Nephron progenitor cell (in vitro differentiated cells): ENCODE measurements around the gene THAP11.

ENCODE experiments used
- DNase-seq: peaks from one replicate; pipeline ENCODE4 v3.0.0; 2021
- H3K27ac Mint-ChIP-seq: 2 replicates; pipeline ENCODE4 v1.8.0; 2021; ENCODE audit warnings: mild to moderate bottlenecking, moderate library complexity, mixed read lengths
- H3K27me3 Mint-ChIP-seq: 2 replicates; pipeline ENCODE4 v1.8.0; 2021; ENCODE audit warnings: mild to moderate bottlenecking, low read depth, mixed read lengths; ENCODE audit not compliant: poor library complexity
- H3K36me3 Mint-ChIP-seq: 2 replicates; pipeline ENCODE4 v1.8.0; 2021; ENCODE audit warnings: low read depth, mixed read lengths
- H3K4me1 Mint-ChIP-seq: 2 replicates; pipeline ENCODE4 v1.8.0; 2021; ENCODE audit warnings: mixed read lengths
- H3K4me3 Mint-ChIP-seq: 2 replicates; pipeline ENCODE4 v1.8.0; 2021; ENCODE audit warnings: mild to moderate bottlenecking, moderate library complexity, mixed read lengths
- H3K9me3 Mint-ChIP-seq: 2 replicates; pipeline ENCODE4 v1.8.0; 2021; ENCODE audit warnings: mild to moderate bottlenecking, moderate library complexity, mixed read lengths
- CTCF ChIP-seq: fragments of 200-600 bp; sonication (generic); IDR thresholded peaks from 2 replicates; pipeline ENCODE4 v1.5.0; 2021; ENCODE audit warnings: antibody characterized with exemption

Gene THAP11

GRCh38 chr16:67846063-67846319 lies 3.9 kb downstream of the THAP11 start:
- Mint-ChIP-seq H3K27ac (peak overlapping the region; percentile 99), H3K4me3 (peak overlapping the region; percentile 93), H3K4me1 (peaks cover 56% of the 10 kb centered on the region), H3K9me3 (no peaks in the 10 kb centered on the region), H3K27me3 (no peaks in the 10 kb centered on the region), H3K36me3 (peaks cover 16% of the 10 kb centered on the region)
- TF ChIP-seq CTCF: no peak
- DNase-seq: no peak

- Mint-ChIP-seq H3K27ac (peak within 1 kb of the TSS; percentile 99), H3K27me3 (no peaks in the 10 kb centered on the region), H3K36me3 (peaks cover 16% of the 10 kb centered on the region), H3K9me3 (no peaks in the 10 kb centered on the region), H3K4me3 (peak within 1 kb of the TSS; percentile 93), H3K4me1 (peaks cover 53% of the 10 kb centered on the region)
- no peak for TF ChIP-seq CTCF
- peak; percentile 97 for DNase-seq
Measured at GRCh38 chr16:67846320-67847063, 4.4 kb downstream of the THAP11 start, which contains the start of gene NUTF2. Gene NUTF2, plus strand, starts transcription at chr16:67846933. Its CDS starts 18,198 bp downstream, at chr16:67865131.

GRCh38 chr16:67847064-67847861 lies 5.1 kb downstream of the THAP11 start, which contains the start of gene CENPT:
Gene CENPT, minus strand, starts transcription at chr16:67847693. Its CDS starts 13,834 bp downstream, at chr16:67833859.
- no peak for TF ChIP-seq CTCF
- peak within 1 kb of the TSS; percentile 93 for H3K4me3 Mint-ChIP-seq
- H3K9me3 Mint-ChIP-seq: no peaks in the 10 kb centered on the region
- no peak for DNase-seq
- peaks cover 51% of the 10 kb centered on the region for H3K4me1 Mint-ChIP-seq
- H3K27ac Mint-ChIP-seq: peak within 1 kb of the TSS; percentile 95
- H3K27me3 Mint-ChIP-seq: no peaks in the 10 kb centered on the region
- peaks cover 16% of the 10 kb centered on the region for H3K36me3 Mint-ChIP-seq

- H3K27ac Mint-ChIP-seq: peak overlapping the region; percentile 95
- no peaks in the 10 kb centered on the region for H3K27me3 Mint-ChIP-seq
- no peak for DNase-seq
- H3K36me3 Mint-ChIP-seq: peaks cover 16% of the 10 kb centered on the region
- H3K4me1 Mint-ChIP-seq: peaks cover 46% of the 10 kb centered on the region
- no peaks in the 10 kb centered on the region for H3K9me3 Mint-ChIP-seq
- TF ChIP-seq CTCF: no peak
- peak overlapping the region; percentile 93 for H3K4me3 Mint-ChIP-seq
Measured at GRCh38 chr16:67848118-67848517, 6.0 kb downstream of the THAP11 start.

- H3K4me3 Mint-ChIP-seq: no peak overlapping the region
- no peak overlapping the region for H3K27ac Mint-ChIP-seq
- H3K4me1 Mint-ChIP-seq: peaks cover 26% of the 10 kb centered on the region
- no peak for DNase-seq
- H3K9me3 Mint-ChIP-seq: no peaks in the 10 kb centered on the region
- peaks cover 33% of the 10 kb centered on the region for H3K36me3 Mint-ChIP-seq
- H3K27me3 Mint-ChIP-seq: peaks cover 2% of the 10 kb centered on the region
- no peak for TF ChIP-seq CTCF
Measured at GRCh38 chr16:67853670-67854069, 11.6 kb downstream of the THAP11 start.
